SHP77 (cell line): Measurements from ENCODE around the gene P2RX4.
"Not testable (repeated sequence)": the region's sequence is repeated elsewhere in the genome, so short reads cannot be mapped to it uniquely, and the experiment has no call there.

Experiments
- DNase-seq, 2 experiments: peaks; one replicate each; lab custom pipeline; 2025; lab: John Stamatoyannopoulos, UW

The P2RX4 gene

DNA sequence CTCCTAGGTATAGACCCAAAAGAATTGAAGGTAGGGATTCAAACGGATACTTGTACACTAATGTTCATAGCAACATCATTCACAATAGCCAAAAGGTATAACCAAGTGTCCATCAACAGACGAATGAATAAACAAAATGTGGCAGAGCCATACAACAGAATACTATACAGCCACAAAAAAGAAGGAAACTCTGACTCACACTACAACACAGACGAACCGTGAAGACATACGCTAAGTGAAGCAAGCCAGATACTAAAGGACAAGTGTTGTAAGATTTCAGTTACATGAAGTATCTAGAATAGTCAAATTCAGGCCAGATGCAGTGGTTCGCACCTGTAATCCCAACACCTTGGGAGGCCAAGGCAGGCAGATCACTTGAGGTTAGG is 67.4 kb downstream of the P2RX4 start:
- no peak for DNase-seq

DNA sequence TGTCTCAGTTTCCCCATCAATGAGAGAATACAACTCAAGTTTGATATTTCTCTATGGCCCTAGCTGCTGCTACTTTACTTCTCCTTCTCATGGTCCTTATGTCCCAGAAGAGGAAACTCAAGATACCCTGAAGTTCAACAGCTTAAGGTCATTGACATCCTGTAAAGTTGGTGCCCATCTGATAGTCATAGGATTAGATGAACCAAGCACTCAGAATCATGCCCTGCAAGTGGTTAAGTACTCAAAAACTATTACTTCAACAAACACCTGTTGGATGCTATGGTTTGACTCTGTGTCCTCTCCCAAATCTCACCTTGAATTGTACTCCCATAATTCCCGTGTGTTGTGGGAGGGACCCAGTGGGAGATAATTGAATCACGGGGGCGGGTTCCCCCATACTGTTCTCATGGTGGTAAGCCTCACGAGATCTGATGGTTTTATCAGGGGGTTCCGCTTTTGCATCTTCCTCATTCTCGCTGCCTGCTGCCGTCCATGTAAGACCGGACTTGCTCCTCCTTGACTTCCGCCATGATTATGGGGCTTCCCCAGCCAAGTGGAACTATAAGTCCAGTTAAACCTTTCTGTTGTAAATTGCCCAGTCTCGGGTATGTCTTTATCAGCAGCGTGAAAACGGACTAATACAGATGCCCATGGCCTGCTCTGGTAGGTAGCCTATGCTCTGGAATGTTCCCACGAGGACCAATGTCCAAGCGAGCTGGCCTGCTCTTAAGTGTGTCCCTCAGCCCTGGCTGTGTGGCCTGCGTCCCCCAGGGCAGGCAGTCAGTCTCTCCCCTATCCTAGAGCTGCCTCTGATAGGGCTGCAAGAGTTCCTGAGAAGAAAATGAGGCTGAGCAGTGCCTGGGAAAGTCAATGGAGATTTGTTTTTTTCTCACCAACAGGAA is 68.5 kb downstream of the P2RX4 start:
- DNase-seq = no peak

DNA sequence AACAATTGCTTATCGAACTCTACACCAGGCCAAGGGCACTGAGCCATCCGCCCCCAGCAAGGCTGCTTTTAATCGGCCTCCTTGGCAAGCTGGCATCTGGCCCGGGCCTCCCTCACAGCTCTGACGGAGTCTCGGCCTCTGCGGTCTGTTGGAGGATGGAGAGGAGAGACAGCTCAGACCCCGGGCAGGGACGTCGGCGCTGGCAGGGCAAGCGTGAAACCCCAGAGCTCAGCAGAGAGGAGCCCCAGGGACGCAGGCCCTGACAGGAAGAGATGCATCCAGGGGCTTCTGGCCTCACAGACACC is 69.1 kb downstream of the P2RX4 start:
- no peak for DNase-seq

DNA sequence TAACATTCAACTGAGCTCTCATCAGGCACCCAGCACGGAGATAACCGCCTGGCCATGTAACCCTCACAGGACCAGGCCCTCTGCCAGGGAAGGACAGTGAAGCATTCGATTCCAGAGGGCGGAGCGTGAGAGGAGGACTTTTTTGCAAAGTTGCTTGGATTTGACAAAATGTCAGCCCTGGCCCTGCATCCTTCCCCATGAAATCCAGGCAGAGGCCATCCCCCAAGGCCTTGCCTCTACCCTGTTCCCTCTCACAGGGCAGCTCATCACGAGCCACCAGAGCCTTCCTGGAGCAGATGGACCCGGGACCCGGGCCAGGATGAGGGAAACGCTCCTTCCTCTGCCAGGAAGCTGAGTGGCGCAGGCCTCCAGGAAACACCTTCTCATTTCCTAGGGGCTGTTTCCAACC is 69.6 kb downstream of the P2RX4 start:
- no peak for DNase-seq

DNA sequence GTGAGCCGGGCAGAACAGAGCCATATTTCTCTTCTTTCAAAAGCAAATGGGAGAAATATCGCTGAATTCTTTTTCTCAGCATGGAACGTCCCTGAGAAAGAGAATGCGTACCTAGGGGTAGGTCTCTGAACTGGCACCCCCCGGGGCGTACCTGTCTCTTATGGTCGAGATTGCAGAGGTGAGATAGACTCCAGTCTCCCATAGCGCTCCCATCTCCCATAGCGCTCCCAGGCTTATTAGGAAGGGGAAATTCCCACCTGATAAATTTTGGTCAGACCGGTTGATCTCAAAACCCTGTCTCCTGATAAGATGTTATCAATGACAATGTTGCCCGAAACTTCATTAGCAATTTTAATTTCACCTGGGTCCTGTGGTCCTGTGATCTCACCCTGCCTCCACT is 70.6 kb downstream of the P2RX4 start:
- DNase-seq = not testable (repeated sequence)

DNA sequence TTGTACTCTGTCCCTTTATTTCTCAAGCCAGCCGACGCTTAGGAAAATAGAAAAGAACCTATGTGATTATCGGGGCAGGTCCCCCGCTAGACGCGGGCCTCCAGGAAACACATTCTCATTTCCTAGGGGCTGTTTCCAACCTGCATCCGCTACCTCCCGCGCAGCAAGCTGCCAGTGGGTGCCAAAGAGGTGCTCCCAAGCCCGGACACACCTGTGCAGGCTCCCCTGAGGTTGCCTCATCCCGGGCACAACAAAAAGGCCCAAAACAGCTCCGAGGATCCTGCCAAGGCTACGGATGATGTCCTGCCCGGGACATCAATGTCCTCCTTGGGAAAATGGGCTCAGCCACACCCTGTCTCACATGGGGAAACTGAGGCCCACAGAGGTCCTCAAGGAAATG is 71.2 kb downstream of the P2RX4 start:
- DNase-seq = not testable (repeated sequence)

DNA sequence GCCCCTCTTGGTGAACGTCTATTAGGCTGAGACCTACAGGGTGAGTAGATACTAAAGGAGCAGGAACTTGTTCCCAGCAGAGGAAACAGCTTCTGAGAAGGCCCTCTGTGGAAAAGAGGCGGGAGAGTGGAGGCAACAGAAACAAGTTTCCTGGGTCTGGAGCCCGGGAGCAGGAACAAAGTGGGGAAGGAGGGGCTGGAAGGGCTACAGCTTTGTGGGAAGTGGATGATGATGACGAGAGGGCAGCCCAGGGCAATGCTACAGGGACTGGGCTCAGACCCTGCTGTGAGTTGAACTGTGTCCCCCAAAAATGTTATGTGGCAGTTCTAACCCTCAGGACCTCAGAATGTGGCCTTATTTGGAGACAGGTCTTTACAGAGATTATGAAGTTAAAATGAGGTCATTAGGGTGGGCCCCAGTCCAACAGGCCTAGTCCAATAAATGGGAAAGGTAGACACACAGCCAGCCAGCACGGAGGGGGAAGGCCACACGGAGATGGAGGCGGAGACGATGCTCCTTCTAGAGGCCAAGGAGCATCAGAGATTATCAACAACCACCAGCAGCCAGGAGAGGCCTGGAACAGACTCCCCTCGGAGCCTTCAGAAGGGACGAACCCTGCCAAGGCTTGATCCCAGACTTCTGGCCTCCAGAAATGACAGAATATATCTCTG is 72.3 kb downstream of the P2RX4 start:
- no peak for DNase-seq

DNA sequence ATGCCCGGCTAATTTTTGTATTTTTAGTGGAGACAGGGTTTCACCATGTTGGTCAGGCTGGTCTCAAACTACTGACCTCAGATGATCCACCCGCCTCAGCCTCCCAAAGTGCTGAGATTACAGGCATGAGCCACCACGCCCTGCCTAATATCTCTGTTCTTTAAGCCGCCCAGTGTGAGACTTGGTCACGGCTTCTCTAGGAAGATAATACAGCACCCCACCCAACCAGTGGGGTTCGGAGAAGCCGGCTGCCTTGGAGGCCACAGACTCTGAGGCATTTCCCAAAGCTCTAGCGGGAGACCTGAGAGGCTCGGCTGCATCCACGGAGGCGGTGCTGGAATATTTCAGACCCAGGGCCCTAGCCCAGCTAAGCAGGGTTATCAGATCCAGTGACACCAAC is 73.0 kb downstream of the P2RX4 start:
- not testable (repeated sequence) for DNase-seq

DNA sequence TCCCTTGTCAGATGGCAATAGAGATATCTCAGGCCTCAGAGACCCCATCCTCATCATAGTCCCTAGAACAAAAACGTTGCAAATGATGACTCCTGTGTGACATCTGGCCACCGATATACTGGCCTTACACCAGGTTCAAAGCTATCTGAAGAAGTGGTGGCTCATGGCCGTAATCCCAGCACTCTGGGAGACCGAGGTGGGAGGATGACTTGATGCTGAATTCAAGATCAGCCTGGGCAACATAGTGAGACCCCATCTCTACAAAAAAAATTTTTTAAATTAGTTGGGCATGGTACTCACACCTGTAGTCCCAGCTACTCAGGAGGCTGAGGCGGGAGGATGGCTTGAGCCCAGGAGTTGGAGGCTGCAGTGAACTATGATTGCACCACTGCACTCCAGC is 73.5 kb downstream of the P2RX4 start:
- no peak for DNase-seq
